Skeletal muscle tissue (tissue), 4 donors: Measurements from ENCODE around the gene USP2. TPM values are rescaled to one million over a fixed set of nuclear protein-coding genes. Genes with fewer than 3 reads are reported as not detected.

Experiments used
- H3K27ac ChIP-seq: one replicate; pipeline ENCODE4 v1.7.0; 2013; ENCODE audit warnings: mild to moderate bottlenecking, low read depth, low read length, inconsistent platforms
- H3K27me3 ChIP-seq, 3 donors: one replicate each; pipeline ENCODE4 v1.7.0; 2013; ENCODE audit warnings: low read length in 3 of 3; ENCODE audit not compliant: control insufficient read depth in 3 of 3, insufficient read depth in 3 of 3
- H3K36me3 ChIP-seq, 3 donors: one replicate each; pipeline ENCODE4 v1.7.0; 2013; ENCODE audit warnings: low read length in 3 of 3; ENCODE audit not compliant: control insufficient read depth in 3 of 3, insufficient read depth in 3 of 3
- H3K4me1 ChIP-seq, 3 donors: one replicate each; pipeline ENCODE4 v1.7.0; 2013; ENCODE audit warnings: low read length in 3 of 3, mild to moderate bottlenecking in 3 of 3; ENCODE audit not compliant: control insufficient read depth in 3 of 3, insufficient read depth in 3 of 3
- H3K4me3 ChIP-seq, 3 donors: one replicate each; pipeline ENCODE4 v1.7.0; 2013; ENCODE audit warnings: low read length in 3 of 3
- H3K9ac ChIP-seq, 3 donors: one replicate each; pipeline ENCODE4 v1.7.0; 2013; ENCODE audit warnings: low read length in 3 of 3, mild to moderate bottlenecking in 3 of 3, moderate library complexity in 2 of 3, low read depth in 1 of 3
- H3K9me3 ChIP-seq, 3 donors: one replicate each; pipeline ENCODE4 v1.7.0; 2013; ENCODE audit warnings: low read length in 3 of 3; ENCODE audit not compliant: control insufficient read depth in 3 of 3
- total RNA-seq: library from RNA; depleted of rRNA; stranded (reverse); fragments of >200 nt; gene quantifications from one replicate; pipeline ENCODE4 v1.2.3, GENCODE V29; 2014
- donor health status: Osteomylitis.

Gene USP2
- total RNA-seq: 8.9 TPM

GRCh38 chr11:119381181-119381988, at the start of gene USP2:
USP2 (minus strand) TSS chr11:119381690; CDS start chr11:119373480, 8,210 bp downstream.
- peak within 1 kb of the TSS; percentile 78 to 90 (median 85) for H3K9ac ChIP-seq
- no peaks in the 10 kb centered on the region for H3K27me3 ChIP-seq
- H3K27ac ChIP-seq: peak within 1 kb of the TSS; percentile 100
- H3K4me3 ChIP-seq: peak within 1 kb of the TSS; percentile 75 to 89 (median 84)
- no peaks in the 10 kb centered on the region for H3K9me3 ChIP-seq
- H3K4me1 ChIP-seq: peaks cover 37 to 44% (median 38%) of the 10 kb centered on the region in 3 donors
- H3K36me3 ChIP-seq: peaks cover 0 to 6% (median 0%) of the 10 kb centered on the region in 3 donors

GRCh38 chr11:119427279-119427678, 45.8 kb upstream of the USP2 start:
- H3K27me3 ChIP-seq: peaks cover 34 to 56% (median 34%) of the 10 kb centered on the region in 3 donors
- peaks cover 0 to 3% (median 0%) of the 10 kb centered on the region in 3 donors for H3K9me3 ChIP-seq
- no peak overlapping the region for H3K4me3 ChIP-seq
- H3K9ac ChIP-seq: no peak overlapping the region
- no peaks in the 10 kb centered on the region for H3K36me3 ChIP-seq
- H3K4me1 ChIP-seq: peaks cover 7 to 8% (median 7%) of the 10 kb centered on the region in 3 donors
- no peak overlapping the region for H3K27ac ChIP-seq

- Histone ChIP-seq H3K9ac (no peak overlapping the region), H3K27me3 (peaks cover 40 to 59% (median 43%) of the 10 kb centered on the region in 3 donors), H3K27ac (no peak overlapping the region), H3K9me3 (peaks cover 0 to 3% (median 0%) of the 10 kb centered on the region in 3 donors), H3K4me1 (peaks cover 11 to 14% (median 13%) of the 10 kb centered on the region in 3 donors), H3K4me3 (no peak overlapping the region), H3K36me3 (no peaks in the 10 kb centered on the region)
Observed at GRCh38 chr11:119426142-119426541, 44.7 kb upstream of the USP2 start.

- Histone ChIP-seq H3K9me3 (peaks cover 0 to 3% (median 0%) of the 10 kb centered on the region in 3 donors), H3K27me3 (peaks cover 44 to 59% (median 49%) of the 10 kb centered on the region in 3 donors), H3K4me3 (no peak overlapping the region), H3K4me1 (peaks cover 13 to 14% (median 13%) of the 10 kb centered on the region in 3 donors), H3K36me3 (no peaks in the 10 kb centered on the region), H3K27ac (no peak overlapping the region), H3K9ac (no peak overlapping the region)
Observed at GRCh38 chr11:119424775-119425174, 43.3 kb upstream of the USP2 start.

- Histone ChIP-seq H3K9me3 (peaks cover 0 to 2% (median 0%) of the 10 kb centered on the region in 3 donors), H3K9ac (no peak overlapping the region), H3K36me3 (no peaks in the 10 kb centered on the region), H3K27me3 (peaks cover 42 to 56% (median 48%) of the 10 kb centered on the region in 3 donors), H3K4me1 (peaks cover 13 to 14% (median 13%) of the 10 kb centered on the region in 3 donors), H3K27ac (no peak overlapping the region), H3K4me3 (no peak overlapping the region)
Observed at GRCh38 chr11:119424276-119424675, 42.8 kb upstream of the USP2 start.

GRCh38 chr11:119423509-119424254, 42.2 kb upstream of the USP2 start:
- H3K9ac ChIP-seq: no peak overlapping the region
- no peaks in the 10 kb centered on the region for H3K36me3 ChIP-seq
- H3K4me1 ChIP-seq: peaks cover 13 to 14% (median 13%) of the 10 kb centered on the region in 3 donors
- H3K4me3 ChIP-seq: no peak overlapping the region
- H3K27ac ChIP-seq: no peak overlapping the region
- peaks cover 42 to 55% (median 50%) of the 10 kb centered on the region in 3 donors for H3K27me3 ChIP-seq
- no peaks in the 10 kb centered on the region for H3K9me3 ChIP-seq

GRCh38 chr11:119422809-119423508, 41.5 kb upstream of the USP2 start, which contains the start of gene THY1:
THY1 (minus strand) TSS chr11:119423172; CDS start chr11:119420905, 2,267 bp downstream.
- H3K27me3 ChIP-seq: peaks cover 42 to 60% (median 50%) of the 10 kb centered on the region in 3 donors
- H3K9ac ChIP-seq: peak within 1 kb of the TSS in 1 of 3 donors; percentile 60
- H3K9me3 ChIP-seq: no peaks in the 10 kb centered on the region
- no peaks in the 10 kb centered on the region for H3K36me3 ChIP-seq
- peak within 1 kb of the TSS; percentile 58 for H3K27ac ChIP-seq
- H3K4me1 ChIP-seq: peaks cover 13 to 14% (median 13%) of the 10 kb centered on the region in 3 donors
- H3K4me3 ChIP-seq: peak within 1 kb of the TSS; percentile 56 to 62 (median 57)

GRCh38 chr11:119421941-119422808, 40.7 kb upstream of the USP2 start:
- Histone ChIP-seq H3K27ac (peak overlapping the region; percentile 58), H3K4me3 (peak overlapping the region; percentile 56 to 62 (median 57)), H3K36me3 (no peaks in the 10 kb centered on the region), H3K27me3 (peaks cover 42 to 61% (median 50%) of the 10 kb centered on the region in 3 donors), H3K9me3 (no peaks in the 10 kb centered on the region), H3K9ac (peak overlapping the region in 1 of 3 donors; percentile 60), H3K4me1 (peaks cover 13 to 19% (median 15%) of the 10 kb centered on the region in 3 donors)
